Measurements from ENCODE around the gene OTP.

DNA sequence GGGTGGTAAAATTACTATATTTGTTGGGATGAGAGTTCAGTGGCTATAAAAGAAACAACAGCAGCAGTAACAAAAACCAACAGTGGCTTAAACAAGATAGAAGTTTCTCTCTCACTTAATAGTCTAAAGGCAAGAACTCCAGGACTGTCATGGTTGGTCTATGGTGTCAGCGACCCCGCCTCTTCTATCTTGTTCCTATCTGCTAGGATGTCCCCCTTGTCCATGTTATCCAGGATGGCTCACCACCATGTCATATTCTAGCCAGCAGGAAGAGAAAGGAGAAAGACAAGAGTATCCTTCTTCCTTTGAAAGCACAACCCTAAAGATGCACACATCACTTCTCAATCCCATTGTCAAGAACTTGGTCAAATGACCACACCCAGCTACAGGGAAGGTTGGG, 11.3 kb upstream of the OTP start:
- TF ChIP-seq, protein P1, sequence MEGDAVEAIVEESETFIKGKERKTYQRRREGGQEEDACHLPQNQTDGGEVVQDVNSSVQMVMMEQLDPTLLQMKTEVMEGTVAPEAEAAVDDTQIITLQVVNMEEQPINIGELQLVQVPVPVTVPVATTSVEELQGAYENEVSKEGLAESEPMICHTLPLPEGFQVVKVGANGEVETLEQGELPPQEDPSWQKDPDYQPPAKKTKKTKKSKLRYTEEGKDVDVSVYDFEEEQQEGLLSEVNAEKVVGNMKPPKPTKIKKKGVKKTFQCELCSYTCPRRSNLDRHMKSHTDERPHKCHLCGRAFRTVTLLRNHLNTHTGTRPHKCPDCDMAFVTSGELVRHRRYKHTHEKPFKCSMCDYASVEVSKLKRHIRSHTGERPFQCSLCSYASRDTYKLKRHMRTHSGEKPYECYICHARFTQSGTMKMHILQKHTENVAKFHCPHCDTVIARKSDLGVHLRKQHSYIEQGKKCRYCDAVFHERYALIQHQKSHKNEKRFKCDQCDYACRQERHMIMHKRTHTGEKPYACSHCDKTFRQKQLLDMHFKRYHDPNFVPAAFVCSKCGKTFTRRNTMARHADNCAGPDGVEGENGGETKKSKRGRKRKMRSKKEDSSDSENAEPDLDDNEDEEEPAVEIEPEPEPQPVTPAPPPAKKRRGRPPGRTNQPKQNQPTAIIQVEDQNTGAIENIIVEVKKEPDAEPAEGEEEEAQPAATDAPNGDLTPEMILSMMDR (IDR thresholded peaks at IDR 0.05), result no peak
- TF ChIP-seq POLR2AphosphoS5 (IDR thresholded peaks at IDR 0.05; ENCODE audit: low read depth, low read length), result no peak
- TF ChIP-seq, protein P2, sequence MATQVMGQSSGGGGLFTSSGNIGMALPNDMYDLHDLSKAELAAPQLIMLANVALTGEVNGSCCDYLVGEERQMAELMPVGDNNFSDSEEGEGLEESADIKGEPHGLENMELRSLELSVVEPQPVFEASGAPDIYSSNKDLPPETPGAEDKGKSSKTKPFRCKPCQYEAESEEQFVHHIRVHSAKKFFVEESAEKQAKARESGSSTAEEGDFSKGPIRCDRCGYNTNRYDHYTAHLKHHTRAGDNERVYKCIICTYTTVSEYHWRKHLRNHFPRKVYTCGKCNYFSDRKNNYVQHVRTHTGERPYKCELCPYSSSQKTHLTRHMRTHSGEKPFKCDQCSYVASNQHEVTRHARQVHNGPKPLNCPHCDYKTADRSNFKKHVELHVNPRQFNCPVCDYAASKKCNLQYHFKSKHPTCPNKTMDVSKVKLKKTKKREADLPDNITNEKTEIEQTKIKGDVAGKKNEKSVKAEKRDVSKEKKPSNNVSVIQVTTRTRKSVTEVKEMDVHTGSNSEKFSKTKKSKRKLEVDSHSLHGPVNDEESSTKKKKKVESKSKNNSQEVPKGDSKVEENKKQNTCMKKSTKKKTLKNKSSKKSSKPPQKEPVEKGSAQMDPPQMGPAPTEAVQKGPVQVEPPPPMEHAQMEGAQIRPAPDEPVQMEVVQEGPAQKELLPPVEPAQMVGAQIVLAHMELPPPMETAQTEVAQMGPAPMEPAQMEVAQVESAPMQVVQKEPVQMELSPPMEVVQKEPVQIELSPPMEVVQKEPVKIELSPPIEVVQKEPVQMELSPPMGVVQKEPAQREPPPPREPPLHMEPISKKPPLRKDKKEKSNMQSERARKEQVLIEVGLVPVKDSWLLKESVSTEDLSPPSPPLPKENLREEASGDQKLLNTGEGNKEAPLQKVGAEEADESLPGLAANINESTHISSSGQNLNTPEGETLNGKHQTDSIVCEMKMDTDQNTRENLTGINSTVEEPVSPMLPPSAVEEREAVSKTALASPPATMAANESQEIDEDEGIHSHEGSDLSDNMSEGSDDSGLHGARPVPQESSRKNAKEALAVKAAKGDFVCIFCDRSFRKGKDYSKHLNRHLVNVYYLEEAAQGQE (IDR thresholded peaks at IDR 0.05; ENCODE audit: insufficient read depth in 1 of 2, low read depth in 2 of 2, low read length in 1 of 2), result no peak
